Natural killer cell (primary cell): ENCODE results near the gene MT1B. TPM values are rescaled to one million over a fixed set of nuclear protein-coding genes. Genes with fewer than 3 reads are reported as not detected.
A peak's percentile ranks its signal among the peaks of the same experiment; 100 is the strongest.

Source experiments
- ATAC-seq, 3 donors: fragments of 150-1000 bp in 2 of 3; fragments of 200-7000 bp in 1 of 3; cut with Tn5 transposase; 1 replicate in 1 of 3; 2 replicates in 2 of 3; pipeline ENCODE4 v1.10.0; 2021; ENCODE audit warnings: mild to moderate bottlenecking in 2 of 3, moderate library complexity in 2 of 3
- DNase-seq, 2 donors: peaks; one replicate each; pipeline versions ENCODE4 v3.0.0 to v3.0.0-alpha.2; 2013 to 2021; ENCODE audit warnings: mixed read lengths in 1 of 2
- H3K27ac ChIP-seq: one replicate; pipeline ENCODE4 v1.5.1; 2013; ENCODE audit warnings: mild to moderate bottlenecking, low read length
- H3K27me3 ChIP-seq: one replicate; pipeline ENCODE4 v1.6.1; 2013; ENCODE audit warnings: low read length; ENCODE audit not compliant: control insufficient read depth, insufficient read depth
- H3K36me3 ChIP-seq: one replicate; pipeline ENCODE4 v1.6.1; 2013; ENCODE audit warnings: low read length; ENCODE audit not compliant: control insufficient read depth, insufficient read depth
- H3K4me1 ChIP-seq: one replicate; pipeline ENCODE4 v1.6.1; 2013; ENCODE audit warnings: low read length; ENCODE audit not compliant: control insufficient read depth, insufficient read depth
- H3K4me3 ChIP-seq: one replicate; pipeline ENCODE4 v1.5.1; 2013; ENCODE audit warnings: low read length
- H3K9me3 ChIP-seq: one replicate; pipeline ENCODE4 v1.6.1; 2013; ENCODE audit warnings: low read length; ENCODE audit not compliant: control insufficient read depth, insufficient read depth
- H3K27ac Mint-ChIP-seq, 2 donors: one replicate each; pipeline ENCODE4 v1.8.0; 2022; ENCODE audit warnings: mild to moderate bottlenecking in 2 of 2, mixed read lengths in 2 of 2, moderate library complexity in 1 of 2
- H3K27me3 Mint-ChIP-seq, 2 donors: one replicate each; pipeline ENCODE4 v1.8.0; 2022; ENCODE audit warnings: low read depth in 2 of 2, mixed read lengths in 2 of 2
- H3K36me3 Mint-ChIP-seq: one replicate; pipeline ENCODE4 v1.8.0; 2022; ENCODE audit warnings: mixed read lengths
- H3K4me1 Mint-ChIP-seq, 2 donors: one replicate each; pipeline ENCODE4 v1.8.0; 2022; ENCODE audit warnings: mixed read lengths in 2 of 2
- H3K4me3 Mint-ChIP-seq: one replicate; pipeline ENCODE4 v1.8.0; 2022; ENCODE audit warnings: mild to moderate bottlenecking, moderate library complexity, mixed read lengths
- H3K9me3 Mint-ChIP-seq, 2 donors: one replicate each; pipeline ENCODE4 v1.8.0; 2022; ENCODE audit warnings: mixed read lengths in 2 of 2
- CTCF ChIP-seq: fragments of 200-600 bp; IDR thresholded peaks from one replicate; pipeline ENCODE4 v1.8.0; 2022; ENCODE audit warnings: antibody characterized with exemption
- WGBS: methylation state at CpG from one replicate; pipeline ENCODE4 v1.1.7; 2013; ENCODE audit warnings: missing lambda C conversion rate; ENCODE audit not compliant: insufficient coverage; 5-methylcytosine and 5-hydroxymethylcytosine counted together
- intact Hi-C: fragments of 100-400 bp; cut with micrococcal nuclease; formaldehyde crosslinking; loops from one replicate; pipeline ENCODE4 v1.14.2; 2022
- total RNA-seq, 4 donors: library from RNA; stranded (reverse); fragments of 120-200 nt in 1 of 4; gene quantifications; one replicate each; pipeline versions ENCODE4 v1.2.3 to v1.2.4, GENCODE V29; 2013 to 2022

MT1B gene
- total RNA-seq, 3 donors from 2014 or later (not counting 1 experiment from before 2014, with no cell fraction given) = not detected

DNA sequence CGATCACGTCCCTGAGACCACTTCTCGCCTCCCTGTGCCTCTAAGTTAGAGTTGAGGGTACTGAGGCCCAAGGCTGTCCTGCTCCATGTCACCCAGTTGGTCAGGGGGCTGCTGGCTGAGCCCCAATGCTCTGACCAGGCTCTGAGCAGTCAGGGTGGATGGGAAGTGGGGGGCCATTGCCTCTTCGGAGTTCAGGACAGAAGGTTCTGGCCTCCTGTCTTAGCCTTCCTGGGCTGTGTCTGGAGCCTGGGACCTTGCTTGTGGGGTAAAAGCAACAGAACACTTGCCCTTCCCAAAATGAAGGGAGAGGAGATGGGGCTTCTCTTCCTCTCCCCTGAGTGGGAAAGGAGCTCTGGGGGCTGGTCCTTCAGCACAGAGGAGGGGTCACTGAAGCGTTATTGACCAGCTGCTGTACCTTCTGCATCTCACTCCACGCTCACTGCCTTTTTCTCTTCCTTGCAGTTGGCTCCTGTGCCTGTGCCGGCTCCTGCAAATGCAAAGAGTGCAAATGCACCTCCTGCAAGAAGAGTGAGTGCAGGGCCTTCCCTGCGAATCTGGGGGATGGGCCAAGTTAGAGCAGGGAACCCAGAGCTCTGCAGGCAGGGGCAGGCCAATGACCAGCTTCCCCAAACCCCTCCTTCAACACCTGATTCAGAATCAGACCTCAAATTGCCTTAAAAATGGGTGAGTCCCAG is 31.2 kb downstream of the MT1B start:
- Mint-ChIP-seq H3K27ac (peak overlapping the region; percentile 64 to 88), H3K4me3 (peak overlapping the region; percentile 94), H3K36me3 (no peaks in the 10 kb centered on the region), H3K27me3 (no peaks in the 10 kb centered on the region), H3K9me3 (no peaks in the 10 kb centered on the region), H3K4me1 (peaks cover 9 to 17% of the 10 kb centered on the region in 2 donors)
- peak in 1 of 3 donors; percentile 2 for ATAC-seq
- intact Hi-C loops = loop anchor here (1.0 kb wide), 2 partner anchors 75 to 232 kb away; partner anchors contain the start of genes MT2A, NUDT21 and OGFOD1
- peak overlapping the region; percentile 48 for H3K27ac ChIP-seq
- WGBS = 40% methylated on average over 8 of the region's 8 CpGs
- no peaks in the 10 kb centered on the region for H3K27me3 ChIP-seq
- H3K4me3 ChIP-seq = peak overlapping the region; percentile 52
- no peaks in the 10 kb centered on the region for H3K9me3 ChIP-seq
- H3K4me1 ChIP-seq = peaks cover 20% of the 10 kb centered on the region
- H3K36me3 ChIP-seq = no peaks in the 10 kb centered on the region
- no peak for DNase-seq
- TF ChIP-seq CTCF = no peak

DNA sequence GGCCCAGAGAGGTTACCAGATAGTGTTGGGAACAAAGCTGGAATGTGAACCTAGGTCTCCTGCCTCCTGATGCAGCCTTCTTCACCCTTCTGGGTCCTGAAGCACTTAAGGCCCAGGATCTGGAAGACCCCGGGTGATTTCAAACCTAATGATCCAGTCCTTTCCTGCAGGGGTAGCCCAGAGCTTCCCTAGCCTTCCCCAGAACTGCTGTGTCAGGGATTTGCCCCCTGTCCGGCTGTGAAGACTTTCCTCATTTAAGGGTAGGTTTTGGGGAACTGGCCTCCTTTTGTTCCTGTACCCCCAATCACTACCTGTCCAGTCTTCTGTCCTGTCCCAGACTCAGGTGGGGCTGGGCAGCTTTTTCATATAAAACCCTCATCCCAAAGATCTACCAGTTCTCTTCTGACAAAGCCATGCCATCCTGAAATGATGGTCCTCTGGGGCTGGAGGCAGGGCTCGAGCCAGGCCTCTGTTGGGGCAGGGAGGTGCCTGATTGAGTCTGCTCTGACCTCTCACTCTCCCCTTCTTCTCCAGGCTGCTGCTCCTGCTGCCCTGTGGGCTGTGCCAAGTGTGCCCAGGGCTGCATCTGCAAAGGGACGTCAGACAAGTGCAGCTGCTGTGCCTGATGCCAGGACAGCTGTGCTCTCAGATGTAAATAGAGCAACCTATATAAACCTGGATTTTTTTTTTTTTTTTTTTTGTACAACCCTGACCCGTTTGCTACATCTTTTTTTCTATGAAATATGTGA is 31.9 kb downstream of the MT1B start:
- no peaks in the 10 kb centered on the region for H3K9me3 Mint-ChIP-seq
- peaks cover 9 to 17% of the 10 kb centered on the region in 2 donors for H3K4me1 Mint-ChIP-seq
- H3K27me3 ChIP-seq = no peaks in the 10 kb centered on the region
- H3K9me3 ChIP-seq = no peaks in the 10 kb centered on the region
- no peak for TF ChIP-seq CTCF
- no peaks in the 10 kb centered on the region for H3K36me3 ChIP-seq
- DNase-seq = no peak
- no peaks in the 10 kb centered on the region for H3K36me3 Mint-ChIP-seq
- H3K27ac Mint-ChIP-seq = no peak overlapping the region
- H3K27ac ChIP-seq = no peak overlapping the region
- intact Hi-C loops = no loop called here
- H3K4me1 ChIP-seq = peaks cover 20% of the 10 kb centered on the region
- WGBS = 85% methylated on average over 3 of the region's 5 CpGs
- ATAC-seq = no peak
- peaks cover 0 to 4% of the 10 kb centered on the region in 2 donors for H3K27me3 Mint-ChIP-seq
- no peak overlapping the region for H3K4me3 ChIP-seq
- peak overlapping the region; percentile 53 for H3K4me3 Mint-ChIP-seq

DNA sequence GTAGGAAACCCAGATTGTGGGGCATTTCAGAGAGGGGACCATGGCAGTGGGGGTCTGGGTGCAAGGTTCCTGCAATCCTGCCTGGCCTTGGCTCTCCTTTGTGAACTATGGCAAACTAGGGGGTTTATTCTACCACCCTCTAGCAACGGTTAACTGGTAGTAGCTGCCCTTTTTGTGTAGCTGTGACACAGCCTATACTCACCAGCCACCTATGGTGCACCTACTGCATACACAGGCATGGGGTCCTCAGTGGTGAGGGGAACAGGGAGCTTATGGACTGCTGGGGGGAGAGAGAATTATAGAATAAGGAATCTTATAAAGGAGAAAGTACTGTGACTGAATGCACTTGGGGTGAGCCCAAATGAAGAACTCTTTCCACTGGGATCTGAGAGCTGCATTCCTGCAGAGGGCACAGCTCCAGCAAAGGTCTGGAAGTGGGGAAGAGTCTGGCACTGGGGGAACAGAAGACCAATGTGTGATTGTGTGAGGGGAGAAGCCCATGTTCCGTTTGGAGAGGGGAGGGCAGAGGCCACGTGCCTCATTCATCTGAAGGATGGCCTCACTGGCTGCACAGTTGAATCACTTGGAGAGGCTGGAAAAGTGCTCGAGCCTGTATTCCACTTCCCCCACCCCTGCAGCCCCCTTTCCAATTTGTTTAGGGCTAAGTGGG is 32.7 kb downstream of the MT1B start:
- DNase-seq = no peak
- Histone ChIP-seq H3K27me3 (no peaks in the 10 kb centered on the region), H3K27ac (no peak overlapping the region), H3K4me1 (peaks cover 20% of the 10 kb centered on the region), H3K4me3 (no peak overlapping the region), H3K36me3 (no peaks in the 10 kb centered on the region), H3K9me3 (no peaks in the 10 kb centered on the region)
- no peak for TF ChIP-seq CTCF
- Mint-ChIP-seq H3K36me3 (no peaks in the 10 kb centered on the region), H3K27me3 (peaks cover 0 to 12% of the 10 kb centered on the region in 2 donors), H3K4me3 (peak overlapping the region; percentile 53), H3K9me3 (no peaks in the 10 kb centered on the region), H3K27ac (no peak overlapping the region), H3K4me1 (peaks cover 9 to 17% of the 10 kb centered on the region in 2 donors)
- WGBS = 79% methylated on average over 3 of the region's 4 CpGs
- no peak for ATAC-seq
- intact Hi-C loops = no loop called here
